Measurements from ENCODE around the gene OSBPL8. TPM values are rescaled to one million over a fixed set of nuclear protein-coding genes. Genes with fewer than 3 reads are reported as not detected.

The OSBPL8 gene
- total and polyA plus RNA-seq, 10 of the 15 experiments (the other 5 are each of a cell fraction or from before 2014, with no cell fraction given) = 10.4 to 58.0 (median 32.0) TPM

DNA sequence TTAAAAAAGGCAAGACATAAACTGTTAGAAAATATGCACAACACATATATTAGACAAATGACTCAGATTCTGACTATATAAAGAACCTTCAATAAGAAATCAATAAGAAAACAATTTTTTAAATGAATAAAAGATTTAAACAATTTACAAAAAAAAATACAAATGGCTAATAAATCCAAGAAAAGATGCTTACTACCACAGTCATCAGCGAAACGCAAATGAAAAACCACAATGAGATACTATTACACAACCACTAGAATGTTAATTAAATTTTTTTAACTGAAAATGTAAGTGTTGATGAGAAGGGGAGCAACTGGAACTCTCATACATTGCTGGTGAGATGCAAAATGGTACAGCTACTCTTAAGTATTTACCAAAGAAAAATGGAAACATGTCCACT lies 24.4 kb downstream of the OSBPL8 start:
- no peaks in the 10 kb centered on the region for H3K4me1 ChIP-seq (ENCODE audit: control insufficient read depth, insufficient read depth, low read length)
- CTCF ChIA-PET = no interaction called here
- no peak for FAIRE-seq

More for the DNA sequence above, 24.4 kb downstream of the OSBPL8 start:
- Histone ChIP-seq H4K20me1 (ENCODE audit: control insufficient read depth, insufficient read depth) (no peaks in the 10 kb centered on the region), H3K36me3 (ENCODE audit: control insufficient read depth in 2 of 2, insufficient read depth in 2 of 2, low read length in 1 of 2) (no peaks in the 10 kb centered on the region), H3K79me2 (ENCODE audit: control insufficient read depth, insufficient read depth, low read length) (no peaks in the 10 kb centered on the region; the same call in 1 of the 2 replicates), H3K9me3 (replicated peaks; ENCODE audit: control insufficient read depth, insufficient read depth, low read length) (no peaks in the 10 kb centered on the region; the same call in 1 of the 3 replicates), H3K9ac (ENCODE audit: control insufficient read depth, insufficient read depth, low read length) (no peak overlapping the region), H3K4me3 (no peak overlapping the region), H3K27ac (ENCODE audit: control insufficient read depth, insufficient read depth) (no peak overlapping the region), H3K27me3 (replicated peaks in 1 of 2; ENCODE audit: control insufficient read depth in 2 of 2, insufficient read depth in 2 of 2, low read length in 1 of 2) (no peaks in the 10 kb centered on the region), H2AFZ (ENCODE audit: control insufficient read depth, low read depth, low read length) (no peak overlapping the region), H3K4me2 (ENCODE audit: control insufficient read depth, insufficient read depth) (no peak overlapping the region)
- RAD21 ChIA-PET (ENCODE audit: unreplicated experiment) = no interaction called here
- POLR2A ChIA-PET = no interaction called here
- DNase-seq (ENCODE audit: low read depth, low spot score) = no peak
- TF ChIP-seq FOS (IDR thresholded peaks at IDR 0.05; ENCODE audit: borderline replicate concordance, extremely low read depth, insufficient read length) (no peak), TBL1XR1 (IDR thresholded peaks at IDR 0.05; ENCODE audit: low read depth, low read length) (no peak), HDGF (IDR thresholded peaks at IDR 0.05) (no peak), CBFB (IDR thresholded peaks at IDR 0.05; ENCODE audit: low read depth) (no peak), IRF4 (IDR thresholded peaks at IDR 0.05; ENCODE audit: low read depth, low read length) (no peak), STAT3 (IDR thresholded peaks at IDR 0.05; ENCODE audit: low read depth, low read length) (no peak), BHLHE40 (IDR thresholded peaks at IDR 0.05; ENCODE audit: borderline replicate concordance in 1 of 2, low read depth in 2 of 2, low read length in 1 of 2) (no peak), SREBF1 (IDR thresholded peaks at IDR 0.05; ENCODE audit: low read length) (no peak), SMARCA5 (IDR thresholded peaks at IDR 0.05) (no peak), KAT2A (conservative IDR thresholded peaks at IDR 0.05; ENCODE audit: control insufficient read depth, low read depth, low read length) (no peak), IKZF1 (conservative IDR thresholded peaks at IDR 0.05) (no peak), SIX5 (IDR thresholded peaks at IDR 0.05; ENCODE audit: low read depth, low read length, severe bottlenecking) (no peak)
- TF ChIP-seq, protein P1, sequence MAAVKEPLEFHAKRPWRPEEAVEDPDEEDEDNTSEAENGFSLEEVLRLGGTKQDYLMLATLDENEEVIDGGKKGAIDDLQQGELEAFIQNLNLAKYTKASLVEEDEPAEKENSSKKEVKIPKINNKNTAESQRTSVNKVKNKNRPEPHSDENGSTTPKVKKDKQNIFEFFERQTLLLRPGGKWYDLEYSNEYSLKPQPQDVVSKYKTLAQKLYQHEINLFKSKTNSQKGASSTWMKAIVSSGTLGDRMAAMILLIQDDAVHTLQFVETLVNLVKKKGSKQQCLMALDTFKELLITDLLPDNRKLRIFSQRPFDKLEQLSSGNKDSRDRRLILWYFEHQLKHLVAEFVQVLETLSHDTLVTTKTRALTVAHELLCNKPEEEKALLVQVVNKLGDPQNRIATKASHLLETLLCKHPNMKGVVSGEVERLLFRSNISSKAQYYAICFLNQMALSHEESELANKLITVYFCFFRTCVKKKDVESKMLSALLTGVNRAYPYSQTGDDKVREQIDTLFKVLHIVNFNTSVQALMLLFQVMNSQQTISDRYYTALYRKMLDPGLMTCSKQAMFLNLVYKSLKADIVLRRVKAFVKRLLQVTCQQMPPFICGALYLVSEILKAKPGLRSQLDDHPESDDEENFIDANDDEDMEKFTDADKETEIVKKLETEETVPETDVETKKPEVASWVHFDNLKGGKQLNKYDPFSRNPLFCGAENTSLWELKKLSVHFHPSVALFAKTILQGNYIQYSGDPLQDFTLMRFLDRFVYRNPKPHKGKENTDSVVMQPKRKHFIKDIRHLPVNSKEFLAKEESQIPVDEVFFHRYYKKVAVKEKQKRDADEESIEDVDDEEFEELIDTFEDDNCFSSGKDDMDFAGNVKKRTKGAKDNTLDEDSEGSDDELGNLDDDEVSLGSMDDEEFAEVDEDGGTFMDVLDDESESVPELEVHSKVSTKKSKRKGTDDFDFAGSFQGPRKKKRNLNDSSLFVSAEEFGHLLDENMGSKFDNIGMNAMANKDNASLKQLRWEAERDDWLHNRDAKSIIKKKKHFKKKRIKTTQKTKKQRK (IDR thresholded peaks at IDR 0.05; ENCODE audit: low read depth, low read length) = no peak
- intact Hi-C loops (cut with micrococcal nuclease; ENCODE audit: unreplicated experiment) = no loop called here
- in situ Hi-C loops (cut with MboI) = no loop called here
- WGBS (ENCODE audit: insufficient coverage, insufficient replicate concordance, low lambda C conversion rate, missing lambda C conversion rate) = 96% methylated on average over 2 of the region's 2 CpGs
- no peak for ATAC-seq
- no TSS peak for BruUV-seq (replicated peaks)
- SMC1A ChIA-PET (ENCODE audit: uncharacterized antibody, unreplicated experiment) = no interaction called here

Measured in GM12878 (cell line).